Prostate gland (tissue), 2 donors: ENCODE data around the gene LRRC40. TPM values are rescaled to one million over a fixed set of nuclear protein-coding genes. Genes with fewer than 3 reads are reported as not detected.

Experiments used
- DNase-seq: peaks from one replicate; pipeline ENCODE4 v3.0.0-alpha.2; 2019; ENCODE audit warnings: low spot score
- H3K27ac ChIP-seq, 2 donors: fragments of 200-600 bp; sonication (generic); 2 replicates each; pipeline ENCODE4 v1.5.1; 2017 to 2019
- H3K27me3 ChIP-seq: fragments of 200-600 bp; sonication (generic); replicated peaks from 2 replicates; pipeline ENCODE4 v1.5.1; 2019; ENCODE audit not compliant: insufficient read depth
- H3K36me3 ChIP-seq, 2 donors: fragments of 200-600 bp; sonication (generic); 1 replicate in 1 of 2; 2 replicates in 1 of 2; pipeline versions ENCODE4 v1.5.1 to v1.8.1; 2017 to 2019
- H3K4me1 ChIP-seq: fragments of 200-600 bp; sonication (generic); replicated peaks from 2 replicates; pipeline ENCODE4 v1.5.1; 2019
- H3K4me3 ChIP-seq, 2 donors: fragments of 200-600 bp; sonication (generic); 2 replicates each; pipeline ENCODE4 v1.5.1; 2017 to 2019
- H3K9me3 ChIP-seq: fragments of 200-600 bp; sonication (generic); 2 replicates; pipeline ENCODE4 v1.5.1; 2017
- POLR2A ChIP-seq: fragments of 450-650 bp; IDR thresholded peaks from one replicate; pipeline ENCODE4 v1.6.1; 2016; ENCODE audit warnings: antibody characterized with exemption, mild to moderate bottlenecking
- POLR2AphosphoS5 ChIP-seq: sonication (generic); formaldehyde crosslinking; IDR thresholded peaks from one replicate; pipeline ENCODE4 v1.6.1; 2017; ENCODE audit warnings: antibody characterized with exemption
- WGBS: methylation state at CpG from one replicate; pipeline ENCODE4 v1.1.5; 2018; 5-methylcytosine and 5-hydroxymethylcytosine counted together
- intact Hi-C: fragments of 100-400 bp; cut with DNase I; formaldehyde crosslinking; loops from one replicate; pipeline ENCODE4 v1.14.2; 2022
- small RNA-seq, 2 donors: library from RNA; depleted of rRNA; stranded (forward); fragments of <200 nt; gene quantifications; one replicate each; pipeline ENCODE3, GENCODE V24; 2016
- total RNA-seq, 2 donors: library from RNA; depleted of rRNA; stranded (reverse); fragments of >200 nt; gene quantifications; one replicate each; pipeline ENCODE4 v1.1.0, GENCODE V29; 2016
- TF ChIP-seq, protein P1 (sequence below), 4 experiments: fragments of 200-600 bp in 2 of 4; fragments of 450-650 bp in 2 of 4; sonication (generic) in 2 of 4; IDR thresholded peaks; 1 replicate in 3 of 4; 2 replicates in 1 of 4; pipeline ENCODE4 v1.5.1; 2016 to 2019; ENCODE audit warnings: antibody characterized with exemption in 4 of 4, mild to moderate bottlenecking in 2 of 4, moderate library complexity in 2 of 4

Gene LRRC40
- total RNA-seq, 2 donors from 2014 or later, result 10.7 to 18.6 TPM

DNA sequence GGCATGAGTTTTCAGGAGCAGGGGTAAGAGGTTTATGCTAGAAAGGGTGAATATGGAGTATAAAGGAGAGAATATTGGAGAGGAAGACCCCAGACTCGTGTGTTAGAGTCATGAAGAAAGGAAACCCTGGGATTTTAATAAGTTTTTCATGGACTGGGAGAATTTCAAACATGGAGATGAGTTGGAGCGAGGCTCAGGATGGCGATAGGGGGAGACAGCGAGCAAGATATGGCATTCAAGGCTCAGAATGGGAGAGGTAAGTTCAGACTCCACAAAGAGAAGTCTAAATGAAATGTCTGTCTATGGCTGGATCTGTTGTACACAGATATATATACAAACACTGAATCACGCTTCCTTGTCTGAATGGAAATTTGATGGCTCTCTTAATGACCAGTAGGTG lies 92.5 kb downstream of the LRRC40 start:
- H3K4me1 ChIP-seq, result no peaks in the 10 kb centered on the region
- no peak for TF ChIP-seq POLR2AphosphoS5
- TF ChIP-seq, protein P1, sequence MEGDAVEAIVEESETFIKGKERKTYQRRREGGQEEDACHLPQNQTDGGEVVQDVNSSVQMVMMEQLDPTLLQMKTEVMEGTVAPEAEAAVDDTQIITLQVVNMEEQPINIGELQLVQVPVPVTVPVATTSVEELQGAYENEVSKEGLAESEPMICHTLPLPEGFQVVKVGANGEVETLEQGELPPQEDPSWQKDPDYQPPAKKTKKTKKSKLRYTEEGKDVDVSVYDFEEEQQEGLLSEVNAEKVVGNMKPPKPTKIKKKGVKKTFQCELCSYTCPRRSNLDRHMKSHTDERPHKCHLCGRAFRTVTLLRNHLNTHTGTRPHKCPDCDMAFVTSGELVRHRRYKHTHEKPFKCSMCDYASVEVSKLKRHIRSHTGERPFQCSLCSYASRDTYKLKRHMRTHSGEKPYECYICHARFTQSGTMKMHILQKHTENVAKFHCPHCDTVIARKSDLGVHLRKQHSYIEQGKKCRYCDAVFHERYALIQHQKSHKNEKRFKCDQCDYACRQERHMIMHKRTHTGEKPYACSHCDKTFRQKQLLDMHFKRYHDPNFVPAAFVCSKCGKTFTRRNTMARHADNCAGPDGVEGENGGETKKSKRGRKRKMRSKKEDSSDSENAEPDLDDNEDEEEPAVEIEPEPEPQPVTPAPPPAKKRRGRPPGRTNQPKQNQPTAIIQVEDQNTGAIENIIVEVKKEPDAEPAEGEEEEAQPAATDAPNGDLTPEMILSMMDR (IDR thresholded peaks at IDR 0.05), result no peak
- no peak for TF ChIP-seq POLR2A
- no peaks in the 10 kb centered on the region for H3K36me3 ChIP-seq
- H3K27ac ChIP-seq, result no peak overlapping the region
- no peak overlapping the region for H3K4me3 ChIP-seq
- WGBS, result 86% methylated on average over 5 of the region's 5 CpGs
- H3K9me3 ChIP-seq, result no peaks in the 10 kb centered on the region
- intact Hi-C loops, result no loop called here
- no peaks in the 10 kb centered on the region for H3K27me3 ChIP-seq
- no peak for DNase-seq

DNA sequence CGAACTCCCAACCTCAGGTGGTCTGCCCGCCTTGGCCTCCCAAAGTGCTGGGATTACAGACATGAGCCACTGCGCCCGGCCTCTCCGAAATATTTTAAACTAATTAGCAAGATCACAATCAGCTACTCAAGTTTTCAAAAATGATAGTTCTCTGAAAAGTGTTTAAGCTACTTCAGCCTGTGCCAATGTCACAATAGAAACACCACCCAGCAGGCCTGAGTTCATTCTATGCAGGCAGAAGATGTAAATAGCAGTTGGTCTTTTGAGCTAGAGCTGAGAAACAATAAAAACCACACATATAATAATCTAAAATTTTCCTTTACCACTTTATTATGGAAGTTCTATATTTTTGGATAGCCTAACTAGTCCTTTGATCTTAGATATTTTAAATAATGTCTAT lies 96.1 kb downstream of the LRRC40 start:
- 93% methylated on average over 5 of the region's 5 CpGs for WGBS
- Histone ChIP-seq H3K4me1 (no peaks in the 10 kb centered on the region), H3K9me3 (no peaks in the 10 kb centered on the region), H3K27ac (no peak overlapping the region), H3K4me3 (no peak overlapping the region), H3K27me3 (no peaks in the 10 kb centered on the region), H3K36me3 (no peaks in the 10 kb centered on the region)
- intact Hi-C loops, result no loop called here
- TF ChIP-seq, protein P1 (IDR thresholded peaks at IDR 0.05), result no peak
- TF ChIP-seq POLR2AphosphoS5 (no peak), POLR2A (no peak)
- no peak for DNase-seq

DNA sequence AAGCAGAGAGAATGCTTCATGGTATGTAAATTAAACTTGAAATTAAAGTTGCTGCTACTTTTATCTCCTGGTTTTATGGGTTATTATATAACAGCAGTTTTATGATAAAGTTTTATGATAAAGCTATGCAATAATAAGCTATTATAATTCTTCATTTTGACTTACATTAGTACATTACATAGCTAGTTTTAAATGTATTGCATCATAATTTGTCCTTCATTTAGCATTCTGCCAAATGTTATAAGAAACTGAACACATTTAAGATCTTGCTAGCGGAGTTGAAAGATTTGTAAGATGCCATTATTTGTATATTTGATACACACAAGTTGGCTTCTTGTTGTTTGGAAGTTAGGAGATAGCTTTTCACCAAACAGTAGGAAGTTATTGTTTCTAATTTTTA lies 101.6 kb downstream of the LRRC40 start:
- no peak for DNase-seq
- Histone ChIP-seq H3K4me1 (no peaks in the 10 kb centered on the region), H3K27ac (no peak overlapping the region), H3K4me3 (no peak overlapping the region), H3K9me3 (no peaks in the 10 kb centered on the region), H3K36me3 (no peaks in the 10 kb centered on the region), H3K27me3 (no peaks in the 10 kb centered on the region)
- intact Hi-C loops, result no loop called here
- TF ChIP-seq, protein P1 (IDR thresholded peaks at IDR 0.05), result no peak
- TF ChIP-seq POLR2A (no peak), POLR2AphosphoS5 (no peak)
- WGBS, result 82% methylated on average over 1 of the region's 1 CpG

DNA sequence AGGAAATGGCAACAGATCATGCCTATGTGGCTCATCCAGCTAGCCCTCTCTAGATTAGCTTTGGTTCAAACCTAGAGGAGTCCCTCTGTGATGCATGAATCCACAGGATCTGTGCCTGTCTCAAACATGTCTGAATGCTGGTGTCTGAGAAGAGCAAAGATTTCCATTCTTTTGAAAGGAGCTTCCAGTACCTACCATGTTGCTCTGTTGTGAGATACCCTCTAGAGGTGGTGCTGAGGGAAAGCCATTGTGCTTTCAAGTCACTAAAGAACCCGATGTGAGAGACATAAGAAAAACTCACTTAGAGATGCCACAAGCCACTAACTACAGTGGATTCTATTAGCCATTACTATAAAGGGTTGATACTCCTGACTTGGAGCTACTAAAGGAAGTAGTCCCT lies 103.6 kb downstream of the LRRC40 start:
- intact Hi-C loops, result no loop called here
- TF ChIP-seq, protein P1 (IDR thresholded peaks at IDR 0.05), result no peak
- TF ChIP-seq POLR2A (no peak), POLR2AphosphoS5 (no peak)
- WGBS, result 90% methylated on average over 1 of the region's 1 CpG
- no peaks in the 10 kb centered on the region for H3K9me3 ChIP-seq
- no peaks in the 10 kb centered on the region for H3K4me1 ChIP-seq
- H3K27ac ChIP-seq, result no peak overlapping the region
- H3K4me3 ChIP-seq, result no peak overlapping the region
- H3K27me3 ChIP-seq, result no peaks in the 10 kb centered on the region
- no peaks in the 10 kb centered on the region for H3K36me3 ChIP-seq
- DNase-seq, result no peak

DNA sequence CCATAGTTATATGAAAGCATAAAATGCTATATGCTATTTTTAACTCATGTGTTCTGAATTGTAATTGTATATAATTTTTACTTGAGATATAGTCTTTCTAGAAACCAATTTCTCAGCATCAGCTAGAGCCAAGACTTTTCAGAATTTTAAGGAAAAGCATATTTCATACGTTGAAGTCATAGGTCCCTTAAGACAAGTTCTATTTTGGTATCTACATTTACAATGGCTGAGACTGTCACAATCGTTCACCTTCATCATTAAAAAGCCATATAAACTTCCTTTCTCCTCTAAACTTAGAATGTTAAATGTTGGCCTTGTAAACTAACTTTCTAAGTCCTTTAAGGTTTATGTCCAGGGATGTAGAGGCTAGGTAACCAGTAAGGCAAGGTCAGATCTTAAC lies 104.1 kb downstream of the LRRC40 start:
- Histone ChIP-seq H3K9me3 (no peaks in the 10 kb centered on the region), H3K4me3 (no peak overlapping the region), H3K4me1 (no peaks in the 10 kb centered on the region), H3K27me3 (no peaks in the 10 kb centered on the region), H3K36me3 (no peaks in the 10 kb centered on the region), H3K27ac (no peak overlapping the region)
- intact Hi-C loops, result no loop called here
- DNase-seq, result no peak
- no peak for TF ChIP-seq POLR2AphosphoS5
- TF ChIP-seq POLR2A, result no peak
- TF ChIP-seq, protein P1 (IDR thresholded peaks at IDR 0.05), result no peak
- 58% methylated on average over 2 of the region's 2 CpGs for WGBS

Small RNA genes lying within 50 kb of the gene (small RNA-seq; reads per million reads assigned to genes)
- gene RN7SL242P, result 0 reads per million in 2 donors

Other genes starting within 250 kb of the LRRC40 start
- 100 to 1,000 TPM in 1 of 2 donors, 10 to 100 TPM in 1; 71.5 to 135 TPM for gene SRSF11, start 15.8 kb upstream of the LRRC40 start, total RNA-seq
- gene ANKRD13C, start 149.1 kb upstream of the LRRC40 start, total RNA-seq, result 10 to 100 TPM; 21.7 to 26.2 TPM
- gene CTH, start 205.7 kb upstream of the LRRC40 start, total RNA-seq, result 10 to 100 TPM in 1 of 2 donors, 1 to 10 TPM in 1; 8.1 to 12.7 TPM